Measurements from ENCODE around the gene PRDX4.
"Not testable (repeated sequence)": the region's sequence is repeated elsewhere in the genome, so short reads cannot be mapped to it uniquely, and the experiment has no call there.

PRDX4 gene

GRCh38 chrX:23673108-23673507 is 5.8 kb downstream of the PRDX4 start:
- no peak for DNase-seq (ENCODE audit: low read depth in 2 of 2)

- DNase-seq (ENCODE audit: low read depth in 2 of 2), result not testable (repeated sequence)
These were observed 9.2 kb downstream of the PRDX4 start for GRCh38 chrX:23676486-23676885.

GRCh38 chrX:23692166-23692565 is 24.9 kb downstream of the PRDX4 start:
- DNase-seq (ENCODE audit: low read depth in 2 of 2), result no peak

- no peak for DNase-seq (ENCODE audit: low read depth in 2 of 2)
These were observed 27.3 kb downstream of the PRDX4 start for GRCh38 chrX:23694606-23695005.

GRCh38 chrX:23699636-23700194 is 32.4 kb downstream of the PRDX4 start:
- DNase-seq (ENCODE audit: low read depth in 2 of 2), result peak in 1 of 2 donors; percentile 23

- no peak for DNase-seq (ENCODE audit: low read depth in 2 of 2)
These were observed 37.4 kb downstream of the PRDX4 start for GRCh38 chrX:23704673-23705206.

GRCh38 chrX:23705235-23705634 is 37.9 kb downstream of the PRDX4 start:
- DNase-seq (ENCODE audit: low read depth in 2 of 2), result no peak

- no peak for DNase-seq (ENCODE audit: low read depth in 2 of 2)
These were observed 52.9 kb downstream of the PRDX4 start for GRCh38 chrX:23720117-23720677.

GRCh38 chrX:23726191-23726590 is 58.9 kb downstream of the PRDX4 start:
- DNase-seq (ENCODE audit: low read depth in 2 of 2), result no peak

GRCh38 chrX:23727206-23727605 is 59.9 kb downstream of the PRDX4 start:
- DNase-seq (ENCODE audit: low read depth in 2 of 2), result no peak

- no peak for DNase-seq (ENCODE audit: low read depth in 2 of 2)
These were observed 61.9 kb downstream of the PRDX4 start for GRCh38 chrX:23729214-23729613.

- DNase-seq (ENCODE audit: low read depth in 2 of 2), result no peak
These were observed 64.7 kb downstream of the PRDX4 start for GRCh38 chrX:23731951-23732350.

GRCh38 chrX:23732704-23733103 is 65.4 kb downstream of the PRDX4 start:
- no peak for DNase-seq (ENCODE audit: low read depth in 2 of 2)

Measured in stimulated activated CD8-positive, alpha-beta memory T cell treated with anti-CD3 and anti-CD28 coated beads, Interleukin-15, amount 100 ng/mL, for 48 hours (primary cell).